Right cardiac atrium (tissue), 5 donors: Measurements from ENCODE around the gene NUCB2. TPM values are rescaled to one million over a fixed set of nuclear protein-coding genes. Genes with fewer than 3 reads are reported as not detected.

Source experiments
- polyA plus RNA-seq: library from polyadenylated mRNA; stranded (reverse); fragments of 200-250 nt; gene quantifications from one replicate; pipeline ENCODE4 v1.2.3, GENCODE V29; 2013
- total RNA-seq, 4 donors: library from RNA; stranded (reverse); fragmentation: NEBNext Ultra II Directional; extraction: Animal tissue kit (Norgen Biotek cat#: 25700); gene quantifications; one replicate each; pipeline ENCODE4 v1.2.1, GENCODE V29; 2021
- donor health status: healthy with polysubstance abuse.
- donor health status: DM: no; HTN: yes; CAD: no.
- donor health status: DM: no; HTN: no; CAD: no.
- donor health status: DM: no; HTN: yes; CAD: no; lungs with severe emphysema.
- donor health status: DM: yes; HTN: yes; CAD: no.

Gene NUCB2
- total and polyA plus RNA-seq, 5 donors = 118 to 172 (median 135) TPM

Other genes with a start within 250 kb of the NUCB2 start
- 100 to 1,000 TPM; 687 to 817 (median 791) TPM for gene RPS13, start 199.1 kb upstream of the NUCB2 start, total RNA-seq
- gene RPS13, start 199.1 kb upstream of the NUCB2 start, polyA plus RNA-seq = 1,538 TPM
- gene PIK3C2A, start 68.8 kb upstream of the NUCB2 start, total RNA-seq = 10 to 100 TPM; 44.1 to 62.0 (median 52.5) TPM
- gene PIK3C2A, start 68.8 kb upstream of the NUCB2 start, polyA plus RNA-seq = 10.5 TPM
- 1 to 10 TPM; 2.3 to 3.3 (median 3.0) TPM for gene NCR3LG1, start 75.1 kb downstream of the NUCB2 start, total RNA-seq
- gene NCR3LG1, start 75.1 kb downstream of the NUCB2 start, polyA plus RNA-seq = 0.75 TPM
- gene KCNJ11, start 111.9 kb downstream of the NUCB2 start, total RNA-seq = 10 to 100 TPM in 3 of 4 donors, 1 to 10 TPM in 1; 9.2 to 33.1 (median 25.2) TPM
- 18.6 TPM for gene KCNJ11, start 111.9 kb downstream of the NUCB2 start, polyA plus RNA-seq
- 1 to 10 TPM in 3 of 4 donors, under 1 TPM in 1; 0.61 to 6.8 (median 3.3) TPM for gene ABCC8, start 200.1 kb downstream of the NUCB2 start, total RNA-seq
- 6.4 TPM for gene ABCC8, start 200.1 kb downstream of the NUCB2 start, polyA plus RNA-seq